ENCODE results near the gene BCORL1.

- TF ChIP-seq, protein P1, sequence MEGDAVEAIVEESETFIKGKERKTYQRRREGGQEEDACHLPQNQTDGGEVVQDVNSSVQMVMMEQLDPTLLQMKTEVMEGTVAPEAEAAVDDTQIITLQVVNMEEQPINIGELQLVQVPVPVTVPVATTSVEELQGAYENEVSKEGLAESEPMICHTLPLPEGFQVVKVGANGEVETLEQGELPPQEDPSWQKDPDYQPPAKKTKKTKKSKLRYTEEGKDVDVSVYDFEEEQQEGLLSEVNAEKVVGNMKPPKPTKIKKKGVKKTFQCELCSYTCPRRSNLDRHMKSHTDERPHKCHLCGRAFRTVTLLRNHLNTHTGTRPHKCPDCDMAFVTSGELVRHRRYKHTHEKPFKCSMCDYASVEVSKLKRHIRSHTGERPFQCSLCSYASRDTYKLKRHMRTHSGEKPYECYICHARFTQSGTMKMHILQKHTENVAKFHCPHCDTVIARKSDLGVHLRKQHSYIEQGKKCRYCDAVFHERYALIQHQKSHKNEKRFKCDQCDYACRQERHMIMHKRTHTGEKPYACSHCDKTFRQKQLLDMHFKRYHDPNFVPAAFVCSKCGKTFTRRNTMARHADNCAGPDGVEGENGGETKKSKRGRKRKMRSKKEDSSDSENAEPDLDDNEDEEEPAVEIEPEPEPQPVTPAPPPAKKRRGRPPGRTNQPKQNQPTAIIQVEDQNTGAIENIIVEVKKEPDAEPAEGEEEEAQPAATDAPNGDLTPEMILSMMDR (IDR thresholded peaks at IDR 0.05) = no peak
- TF ChIP-seq EZH2 (IDR thresholded peaks at IDR 0.05; ENCODE audit: borderline replicate concordance, insufficient read depth, low read depth, low read length, poor library complexity, severe bottlenecking) = no peak
Measured at GRCh38 chrX:129981752-129982299, 609 bp upstream of the BCORL1 start.

Data from B cell (primary cell).